ENCODE measurements around the gene TK1. TPM values are rescaled to one million over a fixed set of nuclear protein-coding genes. Genes with fewer than 3 reads are reported as not detected.

The TK1 gene
- polyA plus RNA-seq, 1 of the 3 experiments (the other 2 are of a cell fraction): 112 TPM

DNA sequence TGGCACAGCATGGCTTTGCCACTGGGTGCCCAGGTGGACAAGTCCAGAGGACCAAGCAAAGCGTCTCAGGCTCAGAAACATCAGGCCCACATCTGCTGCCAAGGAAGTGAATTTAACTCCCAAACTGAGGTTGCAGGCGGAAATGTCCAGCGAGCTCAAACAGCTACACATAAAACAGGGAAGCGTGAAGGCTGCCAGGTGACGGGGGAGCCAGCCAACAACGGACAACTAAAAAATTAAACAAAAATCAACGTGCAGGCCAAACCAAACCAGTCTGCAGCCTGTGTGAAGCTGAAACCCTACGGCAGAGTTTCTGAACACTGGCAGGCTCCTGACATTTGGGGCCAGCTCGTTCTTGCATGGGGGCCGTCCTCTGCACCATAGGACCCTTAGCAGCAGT, 2.5 kb downstream of the TK1 start:
- no peaks in the 10 kb centered on the region for H3K27me3 ChIP-seq (ENCODE audit: insufficient read depth)
- POLR2A ChIA-PET: interaction anchor here (0.8 to 1.5 kb wide), 2 partner anchors 9 to 15 kb away, joined by 3 to 4 read pairs; no protein-coding TSS in a partner anchor
- no peak overlapping the region for H3K4me3 ChIP-seq (ENCODE audit: low read depth in 2 of 2, low read length in 1 of 2)
- H3K9me3 ChIP-seq: no peaks in the 10 kb centered on the region
- H3K79me2 ChIP-seq (ENCODE audit: insufficient read depth): peaks cover 46% of the 10 kb centered on the region
- H3K4me2 ChIP-seq: no peak overlapping the region
- no peak overlapping the region for H3K27ac ChIP-seq (ENCODE audit: low read depth in 2 of 2, low read length in 1 of 2)
- 93% methylated on average over 10 of the region's 10 CpGs for WGBS (ENCODE audit: low lambda C conversion rate)
- H3K4me1 ChIP-seq (ENCODE audit: control insufficient read depth in 1 of 2, insufficient read depth in 2 of 2, low read depth in 1 of 2, low read length in 1 of 2): peaks cover 7% of the 10 kb centered on the region in 2 experiments; a peak in 2 of 4 replicates
- no peak for DNase-seq
- H3K9me2 ChIP-seq: no peaks in the 10 kb centered on the region
- H3K9ac ChIP-seq: no peak overlapping the region
- H4K20me1 ChIP-seq (ENCODE audit: insufficient read depth): peaks cover 7% of the 10 kb centered on the region; the same call in 1 of the 2 replicates
- no peaks in the 10 kb centered on the region for H3F3A ChIP-seq (replicated peaks; ENCODE audit: insufficient read depth)
- CTCF ChIA-PET: interaction anchor here (4.8 to 7.7 kb wide), 3 partner anchors 10 to 71 kb away, joined by 25 to 70 read pairs (median 59); no protein-coding TSS in a partner anchor
- no peaks in the 10 kb centered on the region for H3K36me3 ChIP-seq (replicated peaks in 1 of 2; ENCODE audit: control insufficient read depth in 1 of 2, insufficient read depth in 2 of 2, low read length in 1 of 2)
- TF ChIP-seq, protein P1, sequence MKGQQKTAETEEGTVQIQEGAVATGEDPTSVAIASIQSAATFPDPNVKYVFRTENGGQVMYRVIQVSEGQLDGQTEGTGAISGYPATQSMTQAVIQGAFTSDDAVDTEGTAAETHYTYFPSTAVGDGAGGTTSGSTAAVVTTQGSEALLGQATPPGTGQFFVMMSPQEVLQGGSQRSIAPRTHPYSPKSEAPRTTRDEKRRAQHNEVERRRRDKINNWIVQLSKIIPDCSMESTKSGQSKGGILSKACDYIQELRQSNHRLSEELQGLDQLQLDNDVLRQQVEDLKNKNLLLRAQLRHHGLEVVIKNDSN (IDR thresholded peaks at IDR 0.05; ENCODE audit: borderline replicate concordance, low read depth): no peak
- TF ChIP-seq, protein P2, sequence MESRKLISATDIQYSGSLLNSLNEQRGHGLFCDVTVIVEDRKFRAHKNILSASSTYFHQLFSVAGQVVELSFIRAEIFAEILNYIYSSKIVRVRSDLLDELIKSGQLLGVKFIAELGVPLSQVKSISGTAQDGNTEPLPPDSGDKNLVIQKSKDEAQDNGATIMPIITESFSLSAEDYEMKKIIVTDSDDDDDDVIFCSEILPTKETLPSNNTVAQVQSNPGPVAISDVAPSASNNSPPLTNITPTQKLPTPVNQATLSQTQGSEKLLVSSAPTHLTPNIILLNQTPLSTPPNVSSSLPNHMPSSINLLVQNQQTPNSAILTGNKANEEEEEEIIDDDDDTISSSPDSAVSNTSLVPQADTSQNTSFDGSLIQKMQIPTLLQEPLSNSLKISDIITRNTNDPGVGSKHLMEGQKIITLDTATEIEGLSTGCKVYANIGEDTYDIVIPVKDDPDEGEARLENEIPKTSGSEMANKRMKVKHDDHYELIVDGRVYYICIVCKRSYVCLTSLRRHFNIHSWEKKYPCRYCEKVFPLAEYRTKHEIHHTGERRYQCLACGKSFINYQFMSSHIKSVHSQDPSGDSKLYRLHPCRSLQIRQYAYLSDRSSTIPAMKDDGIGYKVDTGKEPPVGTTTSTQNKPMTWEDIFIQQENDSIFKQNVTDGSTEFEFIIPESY (IDR thresholded peaks at IDR 0.05; ENCODE audit: borderline replicate concordance, low read depth): no peak
- TF ChIP-seq FOXM1 (IDR thresholded peaks at IDR 0.05; ENCODE audit: low read depth) (no peak), GATA2 (CRISPR knock-in tag; IDR thresholded peaks at IDR 0.05) (no peak), SIN3A (IDR thresholded peaks at IDR 0.05; ENCODE audit: borderline replicate concordance, low read depth, low read length) (no peak)
- TF ChIP-seq, protein P3, sequence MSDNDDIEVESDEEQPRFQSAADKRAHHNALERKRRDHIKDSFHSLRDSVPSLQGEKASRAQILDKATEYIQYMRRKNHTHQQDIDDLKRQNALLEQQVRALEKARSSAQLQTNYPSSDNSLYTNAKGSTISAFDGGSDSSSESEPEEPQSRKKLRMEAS (IDR thresholded peaks at IDR 0.05; ENCODE audit: low read depth): no peak
- TF ChIP-seq, protein P4, sequence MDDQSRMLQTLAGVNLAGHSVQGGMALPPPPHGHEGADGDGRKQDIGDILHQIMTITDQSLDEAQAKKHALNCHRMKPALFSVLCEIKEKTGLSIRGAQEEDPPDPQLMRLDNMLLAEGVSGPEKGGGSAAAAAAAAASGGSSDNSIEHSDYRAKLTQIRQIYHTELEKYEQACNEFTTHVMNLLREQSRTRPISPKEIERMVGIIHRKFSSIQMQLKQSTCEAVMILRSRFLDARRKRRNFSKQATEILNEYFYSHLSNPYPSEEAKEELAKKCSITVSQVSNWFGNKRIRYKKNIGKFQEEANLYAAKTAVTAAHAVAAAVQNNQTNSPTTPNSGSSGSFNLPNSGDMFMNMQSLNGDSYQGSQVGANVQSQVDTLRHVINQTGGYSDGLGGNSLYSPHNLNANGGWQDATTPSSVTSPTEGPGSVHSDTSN (IDR thresholded peaks at IDR 0.05): no peak
- H2AFZ ChIP-seq (ENCODE audit: low read depth): no peak overlapping the region

DNA sequence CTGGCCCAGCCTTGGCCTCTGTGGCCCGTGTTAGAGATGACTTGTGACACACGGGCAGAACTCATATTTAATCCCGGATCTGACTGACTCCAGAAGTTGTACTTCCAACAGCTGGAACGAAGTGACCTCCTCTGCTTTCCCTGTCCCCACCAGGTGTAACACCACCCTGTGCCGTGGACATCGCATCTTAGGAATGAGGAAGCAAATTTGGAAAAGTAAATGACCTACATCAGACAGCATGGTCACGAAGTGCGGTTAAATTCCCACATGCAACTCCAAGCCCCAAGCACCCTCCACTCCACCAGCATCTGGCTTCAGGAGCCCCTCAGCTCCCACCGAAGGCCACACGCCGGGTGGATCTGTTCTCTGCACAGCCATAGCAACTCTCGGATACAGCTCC, 2.9 kb downstream of the TK1 start:
- H3K9me2 ChIP-seq: no peaks in the 10 kb centered on the region
- no peaks in the 10 kb centered on the region for H3K27me3 ChIP-seq (ENCODE audit: insufficient read depth)
- peaks cover 7% of the 10 kb centered on the region in 2 experiments; a peak in 2 of 4 replicates for H3K4me1 ChIP-seq (ENCODE audit: control insufficient read depth in 1 of 2, insufficient read depth in 2 of 2, low read depth in 1 of 2, low read length in 1 of 2)
- H2AFZ ChIP-seq (ENCODE audit: low read depth): no peak overlapping the region
- CTCF ChIA-PET: interaction anchor here (4.8 to 7.7 kb wide), 3 partner anchors 9 to 71 kb away, joined by 25 to 70 read pairs (median 59); no protein-coding TSS in a partner anchor
- H3K9ac ChIP-seq: no peak overlapping the region
- peaks cover 45% of the 10 kb centered on the region for H3K79me2 ChIP-seq (ENCODE audit: insufficient read depth)
- TF ChIP-seq EZH2phosphoT487 (IDR thresholded peaks at IDR 0.05; ENCODE audit: borderline replicate concordance, low read depth) (no peak), FOSL2 (IDR thresholded peaks at IDR 0.05; ENCODE audit: borderline replicate concordance, low read depth) (no peak), TCF12 (IDR thresholded peaks at IDR 0.05) (no peak), MXI1 (IDR thresholded peaks at IDR 0.05; ENCODE audit: low read depth, low read length) (no peak), FOXJ3 (CRISPR knock-in tag; IDR thresholded peaks at IDR 0.05) (no peak), JUND (IDR thresholded peaks at IDR 0.05) (no peak), SMC3 (IDR thresholded peaks at IDR 0.05; ENCODE audit: low read depth, low read length) (no peak), YY1 (IDR thresholded peaks at IDR 0.05; ENCODE audit: low read depth) (no peak), NFIC (IDR thresholded peaks at IDR 0.05; ENCODE audit: borderline replicate concordance) (no peak), RFX5 (IDR thresholded peaks at IDR 0.05; ENCODE audit: low read length) (no peak)
- TF ChIP-seq, protein P1 (IDR thresholded peaks at IDR 0.05; ENCODE audit: borderline replicate concordance, low read depth): no peak
- TF ChIP-seq, protein P5, sequence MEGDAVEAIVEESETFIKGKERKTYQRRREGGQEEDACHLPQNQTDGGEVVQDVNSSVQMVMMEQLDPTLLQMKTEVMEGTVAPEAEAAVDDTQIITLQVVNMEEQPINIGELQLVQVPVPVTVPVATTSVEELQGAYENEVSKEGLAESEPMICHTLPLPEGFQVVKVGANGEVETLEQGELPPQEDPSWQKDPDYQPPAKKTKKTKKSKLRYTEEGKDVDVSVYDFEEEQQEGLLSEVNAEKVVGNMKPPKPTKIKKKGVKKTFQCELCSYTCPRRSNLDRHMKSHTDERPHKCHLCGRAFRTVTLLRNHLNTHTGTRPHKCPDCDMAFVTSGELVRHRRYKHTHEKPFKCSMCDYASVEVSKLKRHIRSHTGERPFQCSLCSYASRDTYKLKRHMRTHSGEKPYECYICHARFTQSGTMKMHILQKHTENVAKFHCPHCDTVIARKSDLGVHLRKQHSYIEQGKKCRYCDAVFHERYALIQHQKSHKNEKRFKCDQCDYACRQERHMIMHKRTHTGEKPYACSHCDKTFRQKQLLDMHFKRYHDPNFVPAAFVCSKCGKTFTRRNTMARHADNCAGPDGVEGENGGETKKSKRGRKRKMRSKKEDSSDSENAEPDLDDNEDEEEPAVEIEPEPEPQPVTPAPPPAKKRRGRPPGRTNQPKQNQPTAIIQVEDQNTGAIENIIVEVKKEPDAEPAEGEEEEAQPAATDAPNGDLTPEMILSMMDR (IDR thresholded peaks at IDR 0.05): no peak
- POLR2A ChIA-PET: interaction anchor here (0.8 to 1.5 kb wide), 2 partner anchors 8 to 14 kb away, joined by 3 to 4 read pairs; no protein-coding TSS in a partner anchor
- H3K4me3 ChIP-seq (ENCODE audit: low read depth in 2 of 2, low read length in 1 of 2): no peak overlapping the region
- H3K36me3 ChIP-seq (replicated peaks in 1 of 2; ENCODE audit: control insufficient read depth in 1 of 2, insufficient read depth in 2 of 2, low read length in 1 of 2): no peaks in the 10 kb centered on the region
- no peak for DNase-seq
- H4K20me1 ChIP-seq (ENCODE audit: insufficient read depth): peaks cover 7% of the 10 kb centered on the region; the same call in 1 of the 2 replicates
- H3F3A ChIP-seq (replicated peaks; ENCODE audit: insufficient read depth): no peaks in the 10 kb centered on the region
- H3K27ac ChIP-seq (ENCODE audit: low read depth in 2 of 2, low read length in 1 of 2): no peak overlapping the region
- H3K4me2 ChIP-seq: no peak overlapping the region
- WGBS (ENCODE audit: low lambda C conversion rate): 95% methylated on average over 11 of the region's 12 CpGs
- no peaks in the 10 kb centered on the region for H3K9me3 ChIP-seq

Measured in SK-N-SH (cell line).